NCI-H345 treated with DMSO at 0.1 percent for 48 hours (cell line): ENCODE measurements around the gene EMILIN2.
A peak's percentile ranks its signal among the peaks of the same experiment; 100 is the strongest.

Source experiments
- DNase-seq: peaks from one replicate; lab custom pipeline; 2025; ENCODE audit not compliant: unreplicated experiment; lab: John Stamatoyannopoulos, UW

EMILIN2 gene

GRCh38 chr18:2897448-2898185, 50.8 kb downstream of the EMILIN2 start:
- DNase-seq: no peak

GRCh38 chr18:2898186-2898640, 51.4 kb downstream of the EMILIN2 start:
- DNase-seq: no peak

- DNase-seq: no peak
Observed at GRCh38 chr18:2900684-2901422, 54.0 kb downstream of the EMILIN2 start.

- no peak for DNase-seq
Observed at GRCh38 chr18:2901423-2901985, 54.7 kb downstream of the EMILIN2 start.

GRCh38 chr18:2902327-2902726, 55.5 kb downstream of the EMILIN2 start:
- no peak for DNase-seq

GRCh38 chr18:2903006-2903405, 56.2 kb downstream of the EMILIN2 start:
- DNase-seq: no peak

- DNase-seq: no peak
Observed at GRCh38 chr18:2905854-2906703, 59.3 kb downstream of the EMILIN2 start.

- peak; percentile 44 for DNase-seq
Observed at GRCh38 chr18:2906704-2907549, 60.1 kb downstream of the EMILIN2 start.

GRCh38 chr18:2907550-2908135, 60.8 kb downstream of the EMILIN2 start:
- DNase-seq: no peak

- no peak for DNase-seq
Observed at GRCh38 chr18:2908166-2908945, 61.5 kb downstream of the EMILIN2 start.

GRCh38 chr18:2908946-2909335, 62.1 kb downstream of the EMILIN2 start:
- no peak for DNase-seq

GRCh38 chr18:2909431-2910140, 62.8 kb downstream of the EMILIN2 start:
- no peak for DNase-seq

- DNase-seq: no peak
Observed at GRCh38 chr18:2910261-2910660, 63.5 kb downstream of the EMILIN2 start.

GRCh38 chr18:2910751-2911425, 64.1 kb downstream of the EMILIN2 start:
- DNase-seq: no peak

- no peak for DNase-seq
Observed at GRCh38 chr18:2911533-2911932, 64.7 kb downstream of the EMILIN2 start.

GRCh38 chr18:2912357-2913299, 65.8 kb downstream of the EMILIN2 start:
- DNase-seq: no peak
